Measurements from ENCODE around the gene THSD4. TPM values are rescaled to one million over a fixed set of nuclear protein-coding genes. Genes with fewer than 3 reads are reported as not detected.

Gene THSD4
- total and polyA plus RNA-seq, 7 donors = 0.21 to 3.1 (median 1.8) TPM

- Histone ChIP-seq H3K27ac (no peak overlapping the region), H3K27me3 (ENCODE audit: insufficient read depth in 3 of 3, low read length in 2 of 3) (no peaks in the 10 kb centered on the region), H3K36me3 (ENCODE audit: insufficient read depth in 1 of 2, low read depth in 1 of 2) (no peaks in the 10 kb centered on the region), H3K4me3 (no peak overlapping the region), H3K9me3 (no peaks in the 10 kb centered on the region), H3K4me1 (no peaks in the 10 kb centered on the region)
- WGBS, 3 donors = 88 to 96% (median 96%) methylated on average over 2 of the region's 2 CpGs
- TF ChIP-seq CTCF (IDR thresholded peaks at IDR 0.05) = no peak
- DNase-seq = no peak
- no peak for ATAC-seq
- intact Hi-C loops (cut with DNase I) = loop anchor here in 1 of 2 donors (10.0 kb wide), 1 partner anchor 171 kb away; no protein-coding TSS in a partner anchor
These were observed 620.1 kb downstream of the THSD4 start for GRCh38 chr15:71735385-71735757.

DNA sequence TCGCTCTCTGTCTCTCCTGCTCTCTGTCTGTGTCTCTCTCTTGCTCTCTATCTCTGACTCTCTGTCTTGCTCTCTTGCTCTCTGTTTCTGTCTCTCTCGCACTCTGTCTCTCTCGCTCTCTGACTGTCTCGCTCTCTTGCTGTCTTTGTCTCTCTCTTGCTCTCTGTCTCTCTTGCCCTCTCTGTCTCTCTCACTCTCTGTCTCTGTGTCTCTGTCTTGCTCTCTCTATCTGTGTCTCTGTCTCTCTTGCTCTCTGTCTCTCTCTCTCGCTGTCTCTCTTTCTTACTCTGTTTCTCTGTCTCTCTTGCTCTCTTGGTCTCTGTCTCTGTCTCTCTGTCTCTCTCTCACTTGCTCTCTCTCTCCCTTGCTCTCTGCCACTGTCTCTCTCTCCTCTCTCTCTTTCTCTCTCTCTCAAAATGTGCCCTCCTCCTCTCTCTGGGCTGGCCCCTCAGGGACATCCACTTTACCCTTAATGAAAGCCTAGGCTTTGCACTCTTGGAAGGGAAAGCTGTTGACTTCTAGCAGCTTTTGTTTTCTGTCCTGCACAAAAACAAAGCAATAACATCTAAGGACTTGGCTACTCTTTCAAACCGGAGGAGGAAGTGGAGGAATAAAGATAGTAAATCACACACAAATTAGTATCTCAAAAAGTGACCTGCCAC is 621.1 kb downstream of the THSD4 start:
- 86 to 87% (median 87%) methylated on average over 6 of the region's 6 CpGs for WGBS, 3 donors
- ATAC-seq (no peak), DNase-seq (no peak)
- H3K27ac ChIP-seq = no peak overlapping the region
- no peaks in the 10 kb centered on the region for H3K27me3 ChIP-seq (ENCODE audit: insufficient read depth in 3 of 3, low read length in 2 of 3)
- TF ChIP-seq CTCF (IDR thresholded peaks at IDR 0.05) = no peak
- H3K9me3 ChIP-seq = no peaks in the 10 kb centered on the region
- H3K36me3 ChIP-seq (ENCODE audit: insufficient read depth in 1 of 2, low read depth in 1 of 2) = no peaks in the 10 kb centered on the region
- intact Hi-C loops (cut with DNase I) = loop anchor here in 1 of 2 donors (10.0 kb wide), 1 partner anchor 172 kb away; no protein-coding TSS in a partner anchor
- H3K4me3 ChIP-seq = no peak overlapping the region
- H3K4me1 ChIP-seq = no peaks in the 10 kb centered on the region

- DNase-seq (no peak), ATAC-seq (no peak)
- 90 to 94% (median 90%) methylated on average over 16 of the region's 16 CpGs for WGBS, 3 donors
- no peaks in the 10 kb centered on the region for H3K4me1 ChIP-seq
- no peaks in the 10 kb centered on the region for H3K36me3 ChIP-seq (ENCODE audit: insufficient read depth in 1 of 2, low read depth in 1 of 2)
- intact Hi-C loops (cut with DNase I) = loop anchor here in 1 of 2 donors (10.0 kb wide), 1 partner anchor 173 kb away; no protein-coding TSS in a partner anchor
- H3K9me3 ChIP-seq = no peaks in the 10 kb centered on the region
- no peak overlapping the region for H3K27ac ChIP-seq
- H3K4me3 ChIP-seq = no peak overlapping the region
- H3K27me3 ChIP-seq (ENCODE audit: insufficient read depth in 3 of 3, low read length in 2 of 3) = no peaks in the 10 kb centered on the region
- no peak for TF ChIP-seq CTCF (IDR thresholded peaks at IDR 0.05)
These were observed 622.5 kb downstream of the THSD4 start for GRCh38 chr15:71737761-71738160.

DNA sequence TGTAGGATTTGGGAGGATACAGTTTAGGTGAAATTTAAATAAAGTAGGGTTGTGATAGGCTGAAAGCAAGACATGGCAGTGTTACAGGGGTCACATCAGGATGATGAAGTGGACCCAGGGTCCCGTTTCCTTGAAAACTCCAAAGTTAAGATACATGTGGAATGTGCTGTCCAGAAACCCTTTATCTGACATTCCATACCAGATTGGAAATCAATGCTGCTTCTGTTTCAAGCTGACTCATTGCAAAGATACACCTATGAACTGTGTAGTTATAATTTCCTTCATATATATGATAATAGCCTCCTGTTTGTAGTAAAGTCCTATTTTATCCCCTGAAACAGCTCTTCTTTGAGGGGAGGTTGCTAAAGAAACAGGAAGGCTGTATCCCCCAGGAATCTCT is 624.1 kb downstream of the THSD4 start:
- no peaks in the 10 kb centered on the region for H3K4me1 ChIP-seq
- H3K27ac ChIP-seq = no peak overlapping the region
- ATAC-seq = no peak
- no peak for TF ChIP-seq CTCF (IDR thresholded peaks at IDR 0.05)
- H3K27me3 ChIP-seq (ENCODE audit: insufficient read depth in 3 of 3, low read length in 2 of 3) = no peaks in the 10 kb centered on the region
- 62 to 82% (median 66%) methylated on average over 1 of the region's 1 CpG for WGBS, 3 donors
- intact Hi-C loops (cut with DNase I) = loop anchor here in 1 of 2 donors (10.0 kb wide), 1 partner anchor 175 kb away; no protein-coding TSS in a partner anchor
- no peaks in the 10 kb centered on the region for H3K9me3 ChIP-seq
- DNase-seq = no peak
- H3K4me3 ChIP-seq = no peak overlapping the region
- no peaks in the 10 kb centered on the region for H3K36me3 ChIP-seq (ENCODE audit: insufficient read depth in 1 of 2, low read depth in 1 of 2)
